Smooth muscle cell (in vitro differentiated cells): ENCODE results near the gene MYO9B. TPM values are rescaled to one million over a fixed set of nuclear protein-coding genes. Genes with fewer than 3 reads are reported as not detected.
A peak's percentile ranks its signal among the peaks of the same experiment; 100 is the strongest.

Experiments
- DNase-seq: peaks from one replicate; lab custom pipeline; 2025; ENCODE audit not compliant: unreplicated experiment; lab: John Stamatoyannopoulos, UW
- H2AFZ ChIP-seq: fragments of 200-600 bp; sonication (generic); 2 replicates; pipeline ENCODE4 v1.6.0; 2016; ENCODE audit warnings: antibody characterized with exemption, low read depth, mild to moderate bottlenecking
- H3F3A ChIP-seq: fragments of 200-600 bp; sonication (generic); 2 replicates; pipeline ENCODE4 v1.6.0; 2017; ENCODE audit warnings: antibody characterized with exemption, low read depth
- H3K27ac ChIP-seq: fragments of 200-600 bp; sonication (generic); 2 replicates; pipeline ENCODE4 v1.5.1; 2016; ENCODE audit warnings: low read depth, mild to moderate bottlenecking
- H3K27me3 ChIP-seq: fragments of 200-600 bp; sonication (generic); 2 replicates; pipeline ENCODE4 v1.6.1; 2016; ENCODE audit warnings: low read depth, mild to moderate bottlenecking
- H3K36me3 ChIP-seq: fragments of 200-600 bp; sonication (generic); 2 replicates; pipeline ENCODE4 v1.5.1; 2016; ENCODE audit warnings: low read depth
- H3K4me1 ChIP-seq: fragments of 200-600 bp; sonication (generic); 2 replicates; pipeline ENCODE4 v1.5.1; 2016; ENCODE audit warnings: low read depth
- H3K4me2 ChIP-seq: fragments of 200-600 bp; sonication (generic); 2 replicates; pipeline ENCODE4 v1.6.0; 2016; ENCODE audit warnings: mild to moderate bottlenecking
- H3K4me3 ChIP-seq: fragments of 200-600 bp; sonication (generic); 2 replicates; pipeline ENCODE4 v1.5.1; 2016; ENCODE audit warnings: mild to moderate bottlenecking
- H3K79me2 ChIP-seq: fragments of 200-600 bp; sonication (generic); 2 replicates; pipeline ENCODE4 v1.6.0; 2016; ENCODE audit warnings: low read depth, mild to moderate bottlenecking
- H3K9ac ChIP-seq: fragments of 200-600 bp; sonication (generic); 2 replicates; pipeline ENCODE4 v1.6.0; 2016; ENCODE audit warnings: low read depth
- H3K9me3 ChIP-seq: fragments of 200-600 bp; sonication (generic); replicated peaks from 2 replicates; pipeline ENCODE4 v1.5.1; 2016; ENCODE audit warnings: low read depth
- H4K20me1 ChIP-seq: fragments of 200-600 bp; sonication (generic); 2 replicates; pipeline ENCODE4 v1.6.0; 2016; ENCODE audit warnings: low read depth
- CTCF ChIP-seq: fragments of 200-600 bp; sonication (generic); IDR thresholded peaks from 2 replicates; pipeline ENCODE4 v1.5.1; 2017; ENCODE audit warnings: borderline replicate concordance, mild to moderate bottlenecking, antibody characterized with exemption; ENCODE audit not compliant: insufficient read depth, poor library complexity, severe bottlenecking
- WGBS: methylation state at CpG from one replicate; pipeline ENCODE4 v1.1.7; 2016; ENCODE audit warnings: low lambda C conversion rate; 5-methylcytosine and 5-hydroxymethylcytosine counted together
- polyA plus RNA-seq: library from polyadenylated mRNA; unstranded; fragments of >200 nt; fragmentation: Nextera tagmentation; extraction: Ambion mirVana; gene quantifications from 2 replicates; pipeline ENCODE4 v1.2.1, GENCODE V29; 2016
- total RNA-seq: library from RNA; depleted of rRNA; stranded (reverse); fragments of >200 nt; gene quantifications from 2 replicates; pipeline ENCODE4 v1.2.3, GENCODE V29; 2014

MYO9B gene
- total and polyA plus RNA-seq, 2 experiments from 2014 or later, result 44.6 to 46.6 TPM

- DNase-seq, result no peak
Observed at GRCh38 chr19:17235971-17236777, 160.6 kb downstream of the MYO9B start.

GRCh38 chr19:17236811-17237543 lies 161.4 kb downstream of the MYO9B start:
- H3F3A ChIP-seq, result peaks cover 34% of the 10 kb centered on the region
- H4K20me1 ChIP-seq, result peaks cover 96% of the 10 kb centered on the region
- no peaks in the 10 kb centered on the region for H3K36me3 ChIP-seq
- no peak for DNase-seq
- H3K79me2 ChIP-seq, result peaks cover 56% of the 10 kb centered on the region
- H3K27me3 ChIP-seq, result no peaks in the 10 kb centered on the region
- no peak overlapping the region for H3K27ac ChIP-seq
- no peak overlapping the region for H3K4me3 ChIP-seq
- no peak for TF ChIP-seq CTCF
- no peak overlapping the region for H3K9ac ChIP-seq
- peaks cover 4% of the 10 kb centered on the region for H3K4me1 ChIP-seq
- H3K9me3 ChIP-seq, result no peaks in the 10 kb centered on the region
- H2AFZ ChIP-seq, result no peak overlapping the region
- WGBS, result 95% methylated on average over 18 of the region's 18 CpGs
- H3K4me2 ChIP-seq, result no peak overlapping the region

More at GRCh38 chr19:17235971-17236777, 160.6 kb downstream of the MYO9B start:
- H3K4me1 ChIP-seq, result peaks cover 4% of the 10 kb centered on the region
- 18% methylated on average over 5 of the region's 27 CpGs for WGBS
- H3K27ac ChIP-seq, result no peak overlapping the region
- peaks cover 34% of the 10 kb centered on the region for H3F3A ChIP-seq
- H3K4me2 ChIP-seq, result peak overlapping the region; percentile 90
- H2AFZ ChIP-seq, result no peak overlapping the region
- no peaks in the 10 kb centered on the region for H3K36me3 ChIP-seq
- no peaks in the 10 kb centered on the region for H3K9me3 ChIP-seq
- H4K20me1 ChIP-seq, result peaks cover 90% of the 10 kb centered on the region
- peaks cover 48% of the 10 kb centered on the region for H3K79me2 ChIP-seq
- H3K9ac ChIP-seq, result no peak overlapping the region
- peak overlapping the region; percentile 52 for H3K4me3 ChIP-seq
- TF ChIP-seq CTCF, result no peak
- no peaks in the 10 kb centered on the region for H3K27me3 ChIP-seq

- H3K4me1 ChIP-seq, result peaks cover 4% of the 10 kb centered on the region
- peaks cover 66% of the 10 kb centered on the region for H3K79me2 ChIP-seq
- H3K36me3 ChIP-seq, result no peaks in the 10 kb centered on the region
- no peak for DNase-seq
- H3K4me2 ChIP-seq, result no peak overlapping the region
- peaks cover 34% of the 10 kb centered on the region for H3F3A ChIP-seq
- no peaks in the 10 kb centered on the region for H3K9me3 ChIP-seq
- 89% methylated on average over 13 of the region's 13 CpGs for WGBS
- no peak overlapping the region for H3K27ac ChIP-seq
- H3K9ac ChIP-seq, result no peak overlapping the region
- H3K27me3 ChIP-seq, result no peaks in the 10 kb centered on the region
- peaks cover 96% of the 10 kb centered on the region for H4K20me1 ChIP-seq
- no peak overlapping the region for H3K4me3 ChIP-seq
- TF ChIP-seq CTCF, result no peak
- H2AFZ ChIP-seq, result no peak overlapping the region
Observed at GRCh38 chr19:17237747-17238706, 162.4 kb downstream of the MYO9B start.
